Panc1 (cell line): Measurements from ENCODE around the gene SMAD3. TPM values are rescaled to one million over a fixed set of nuclear protein-coding genes. Genes with fewer than 3 reads are reported as not detected.
A peak's percentile ranks its signal among the peaks of the same experiment; 100 is the strongest.

Source experiments
- ATAC-seq: fragments of 200-7000 bp; cut with Tn5 transposase; 2 replicates; pipeline ENCODE4 v1.9.1; 2020; ENCODE audit warnings: mild to moderate bottlenecking, moderate library complexity
- BruUV-seq: library from RNA; stranded (reverse); fragments of 400-500 nt; replicated peaks from 2 replicates; lab custom pipeline; 2021; lab: Mats Ljungman, UMichigan
- CTCF ChIA-PET: fragments of 300-600 bp; sonication (Branson Sonifier 250); formaldehyde crosslinking; loops from one replicate; lab custom pipeline; 2022; ENCODE audit warnings: antibody characterized with exemption; lab: Charles Lee
- POLR2A ChIA-PET: fragments of 300-600 bp; sonication (Branson Sonifier 250); formaldehyde crosslinking; loops from one replicate; lab custom pipeline; 2022; ENCODE audit warnings: antibody characterized with exemption; lab: Charles Lee
- DNase-seq: peaks from one replicate; pipeline ENCODE4 v3.0.0-alpha.2; 2010; ENCODE audit warnings: low read depth, low spot score
- H3K27ac ChIP-seq: 2 replicates; pipeline ENCODE4 v1.5.1; 2011; ENCODE audit warnings: mild to moderate bottlenecking, low read length, inconsistent platforms
- H3K27me3 ChIP-seq: fragments of 200-500 bp; sonication (Bioruptor generic); 2 replicates; pipeline ENCODE4 v1.6.0; 2014; ENCODE audit warnings: low read length, inconsistent platforms; ENCODE audit not compliant: control insufficient read depth, insufficient read depth
- H3K36me3 ChIP-seq: fragments of 200-500 bp; sonication (Bioruptor generic); 2 replicates; pipeline ENCODE4 v1.5.1; 2014; ENCODE audit warnings: inconsistent platforms, mild to moderate bottlenecking, low read length, moderate library complexity; ENCODE audit not compliant: control insufficient read depth, insufficient read depth
- H3K4me1 ChIP-seq: 2 replicates; pipeline ENCODE4 v1.5.1; 2011; ENCODE audit warnings: inconsistent platforms, mild to moderate bottlenecking, low read length, moderate library complexity; ENCODE audit not compliant: control insufficient read depth, insufficient read depth
- H3K4me3 ChIP-seq, 2 experiments: 2 replicates each; pipeline ENCODE4 v1.5.1; 2011 to 2012; ENCODE audit warnings: low read depth in 2 of 2, low read length in 2 of 2, mild to moderate bottlenecking in 2 of 2, inconsistent platforms in 1 of 2, moderate library complexity in 1 of 2
- H3K9me3 ChIP-seq: fragments of 200-500 bp; sonication (Bioruptor generic); 2 replicates; pipeline ENCODE4 v1.5.1; 2014; ENCODE audit warnings: low read depth, mild to moderate bottlenecking, inconsistent platforms, low read length, moderate library complexity; ENCODE audit not compliant: control insufficient read depth, insufficient read depth
- POLR2AphosphoS5 ChIP-seq: IDR thresholded peaks from 2 replicates; pipeline ENCODE4 v1.6.1; 2012; ENCODE audit warnings: mild to moderate bottlenecking, low read depth, low read length, moderate library complexity
- SIN3A ChIP-seq: IDR thresholded peaks from 2 replicates; pipeline ENCODE4 v1.6.1; 2012; ENCODE audit warnings: low read depth, mild to moderate bottlenecking, low read length, moderate library complexity, borderline replicate concordance; ENCODE audit not compliant: insufficient read depth
- TCF7L2 ChIP-seq: IDR thresholded peaks from 2 replicates; pipeline ENCODE4 v1.6.1; 2011; ENCODE audit warnings: mild to moderate bottlenecking, low read depth, low read length, inconsistent platforms
- in situ Hi-C: cut with HindIII; loops from 2 replicates; pipeline ENCODE4 v1.10.0; 2016; ENCODE audit warnings: low sequenced_read_pairs, low pct_unique_long_range_greater_than_20kb
- intact Hi-C: fragments of 100-400 bp; cut with micrococcal nuclease; formaldehyde crosslinking; loops from one replicate; pipeline ENCODE4 v1.10.0; 2022; ENCODE audit not compliant: unreplicated experiment
- total RNA-seq: library from RNA; stranded (reverse); gene quantifications from one replicate; pipeline ENCODE4 v1.2.1, GENCODE V29; 2021; ENCODE audit not compliant: unreplicated experiment
- TF ChIP-seq, protein P1 (sequence below): fragments of 450-650 bp; IDR thresholded peaks from 2 replicates; pipeline ENCODE4 v1.5.1; 2017; ENCODE audit warnings: mild to moderate bottlenecking
- TF ChIP-seq, protein P2 (sequence below), 2 experiments: IDR thresholded peaks; 2 replicates each; pipeline ENCODE4 v1.6.1; 2011 to 2012; ENCODE audit warnings: low read depth in 2 of 2, control low read depth in 1 of 2, low read length in 1 of 2, mild to moderate bottlenecking in 1 of 2, moderate library complexity in 1 of 2; ENCODE audit not compliant: insufficient read depth in 1 of 2

SMAD3 gene
- total RNA-seq, 1 experiment from 2014 or later, result 394 TPM

- DNase-seq, result no peak
- no TSS peak for BruUV-seq
- no peak for TF ChIP-seq TCF7L2
- no peak for TF ChIP-seq SIN3A
- TF ChIP-seq, protein P1, sequence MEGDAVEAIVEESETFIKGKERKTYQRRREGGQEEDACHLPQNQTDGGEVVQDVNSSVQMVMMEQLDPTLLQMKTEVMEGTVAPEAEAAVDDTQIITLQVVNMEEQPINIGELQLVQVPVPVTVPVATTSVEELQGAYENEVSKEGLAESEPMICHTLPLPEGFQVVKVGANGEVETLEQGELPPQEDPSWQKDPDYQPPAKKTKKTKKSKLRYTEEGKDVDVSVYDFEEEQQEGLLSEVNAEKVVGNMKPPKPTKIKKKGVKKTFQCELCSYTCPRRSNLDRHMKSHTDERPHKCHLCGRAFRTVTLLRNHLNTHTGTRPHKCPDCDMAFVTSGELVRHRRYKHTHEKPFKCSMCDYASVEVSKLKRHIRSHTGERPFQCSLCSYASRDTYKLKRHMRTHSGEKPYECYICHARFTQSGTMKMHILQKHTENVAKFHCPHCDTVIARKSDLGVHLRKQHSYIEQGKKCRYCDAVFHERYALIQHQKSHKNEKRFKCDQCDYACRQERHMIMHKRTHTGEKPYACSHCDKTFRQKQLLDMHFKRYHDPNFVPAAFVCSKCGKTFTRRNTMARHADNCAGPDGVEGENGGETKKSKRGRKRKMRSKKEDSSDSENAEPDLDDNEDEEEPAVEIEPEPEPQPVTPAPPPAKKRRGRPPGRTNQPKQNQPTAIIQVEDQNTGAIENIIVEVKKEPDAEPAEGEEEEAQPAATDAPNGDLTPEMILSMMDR, result no peak
- TF ChIP-seq POLR2AphosphoS5, result no peak
- TF ChIP-seq, protein P2, sequence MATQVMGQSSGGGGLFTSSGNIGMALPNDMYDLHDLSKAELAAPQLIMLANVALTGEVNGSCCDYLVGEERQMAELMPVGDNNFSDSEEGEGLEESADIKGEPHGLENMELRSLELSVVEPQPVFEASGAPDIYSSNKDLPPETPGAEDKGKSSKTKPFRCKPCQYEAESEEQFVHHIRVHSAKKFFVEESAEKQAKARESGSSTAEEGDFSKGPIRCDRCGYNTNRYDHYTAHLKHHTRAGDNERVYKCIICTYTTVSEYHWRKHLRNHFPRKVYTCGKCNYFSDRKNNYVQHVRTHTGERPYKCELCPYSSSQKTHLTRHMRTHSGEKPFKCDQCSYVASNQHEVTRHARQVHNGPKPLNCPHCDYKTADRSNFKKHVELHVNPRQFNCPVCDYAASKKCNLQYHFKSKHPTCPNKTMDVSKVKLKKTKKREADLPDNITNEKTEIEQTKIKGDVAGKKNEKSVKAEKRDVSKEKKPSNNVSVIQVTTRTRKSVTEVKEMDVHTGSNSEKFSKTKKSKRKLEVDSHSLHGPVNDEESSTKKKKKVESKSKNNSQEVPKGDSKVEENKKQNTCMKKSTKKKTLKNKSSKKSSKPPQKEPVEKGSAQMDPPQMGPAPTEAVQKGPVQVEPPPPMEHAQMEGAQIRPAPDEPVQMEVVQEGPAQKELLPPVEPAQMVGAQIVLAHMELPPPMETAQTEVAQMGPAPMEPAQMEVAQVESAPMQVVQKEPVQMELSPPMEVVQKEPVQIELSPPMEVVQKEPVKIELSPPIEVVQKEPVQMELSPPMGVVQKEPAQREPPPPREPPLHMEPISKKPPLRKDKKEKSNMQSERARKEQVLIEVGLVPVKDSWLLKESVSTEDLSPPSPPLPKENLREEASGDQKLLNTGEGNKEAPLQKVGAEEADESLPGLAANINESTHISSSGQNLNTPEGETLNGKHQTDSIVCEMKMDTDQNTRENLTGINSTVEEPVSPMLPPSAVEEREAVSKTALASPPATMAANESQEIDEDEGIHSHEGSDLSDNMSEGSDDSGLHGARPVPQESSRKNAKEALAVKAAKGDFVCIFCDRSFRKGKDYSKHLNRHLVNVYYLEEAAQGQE (IDR thresholded peaks at IDR 0.05; ENCODE audit: insufficient read depth in 1 of 2, low read depth in 2 of 2, low read length in 1 of 2), result no peak
- no peak overlapping the region for H3K4me3 ChIP-seq
- H3K27ac ChIP-seq, result peak overlapping the region; percentile 97
- intact Hi-C loops (no loop called here), in situ Hi-C loops (no loop called here)
- ChIA-PET CTCF (interaction anchor here (1.1 kb wide), 1 partner anchor 38 kb away, joined by 3 read pairs; no protein-coding TSS in a partner anchor), POLR2A (interaction anchor here (0.6 to 0.8 kb wide), 3 partner anchors 102 to 201 kb away, joined by 4 to 15 read pairs (median 15); no protein-coding TSS in a partner anchor)
- no peaks in the 10 kb centered on the region for H3K9me3 ChIP-seq
- peaks cover 63% of the 10 kb centered on the region for H3K4me1 ChIP-seq
- ATAC-seq, result no peak
- H3K27me3 ChIP-seq, result no peaks in the 10 kb centered on the region
- H3K36me3 ChIP-seq, result no peaks in the 10 kb centered on the region
Observed at GRCh38 chr15:67047149-67047661, 18.2 kb upstream of the SMAD3 start.

DNA sequence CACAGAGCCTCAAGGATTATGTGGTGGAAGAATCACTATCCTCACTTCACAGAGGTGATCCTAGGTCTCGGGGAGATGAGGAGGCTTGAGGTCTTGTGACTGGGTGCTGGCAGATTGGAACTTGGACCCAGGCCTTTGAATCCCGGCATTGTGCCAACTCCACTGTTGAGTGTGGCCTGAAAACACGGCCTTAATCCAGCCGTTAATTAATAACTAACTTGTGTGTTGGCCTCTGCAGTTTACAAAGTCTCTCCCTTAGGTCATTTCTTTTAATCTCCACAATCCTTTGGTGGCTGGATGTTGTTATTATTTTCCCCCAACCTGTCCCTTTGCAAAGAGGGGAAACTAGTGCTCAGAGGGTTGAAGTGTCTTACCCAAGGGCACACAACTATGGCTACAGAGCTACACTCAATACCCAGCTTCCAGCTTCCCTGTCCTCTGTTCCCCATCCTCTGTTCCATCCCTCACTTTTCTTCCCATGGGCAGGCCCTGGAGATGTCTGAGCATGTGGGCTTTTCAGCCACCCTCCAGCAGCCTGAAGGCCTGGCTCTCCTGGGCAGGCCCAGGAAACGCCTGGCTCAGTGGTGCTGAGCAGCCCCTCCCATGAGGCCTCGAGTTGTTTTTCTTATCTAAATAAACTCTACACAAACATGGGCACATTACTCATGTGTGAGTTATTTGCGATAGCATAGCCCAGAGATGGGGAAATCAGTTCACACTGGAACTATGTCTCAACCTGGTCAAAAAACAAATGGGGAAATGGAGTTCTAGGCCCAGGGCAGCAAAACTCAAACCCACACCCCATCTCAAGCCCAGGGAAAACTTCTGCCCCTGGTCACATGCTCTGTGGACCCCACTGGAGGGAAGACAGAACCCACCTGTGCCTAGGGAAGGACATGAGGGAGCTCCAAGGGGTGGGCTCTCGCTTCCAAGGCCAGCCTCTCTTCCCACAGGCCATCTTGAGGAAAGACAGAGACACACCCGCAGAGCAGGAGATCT is 16.8 kb upstream of the SMAD3 start:
- peak overlapping the region; percentile 97 for H3K27ac ChIP-seq
- no peaks in the 10 kb centered on the region for H3K36me3 ChIP-seq
- peaks cover 63% of the 10 kb centered on the region for H3K4me1 ChIP-seq
- no peak for DNase-seq
- intact Hi-C loops (no loop called here), in situ Hi-C loops (no loop called here)
- no peaks in the 10 kb centered on the region for H3K27me3 ChIP-seq
- peak; percentile 77 for ATAC-seq
- TF ChIP-seq SIN3A (no peak), TCF7L2 (no peak), POLR2AphosphoS5 (no peak; the same call in 1 of the 2 replicates)
- TF ChIP-seq, protein P2 (IDR thresholded peaks at IDR 0.05; ENCODE audit: insufficient read depth in 1 of 2, low read depth in 2 of 2, low read length in 1 of 2), result no peak
- TF ChIP-seq, protein P1, result no peak
- H3K9me3 ChIP-seq, result no peaks in the 10 kb centered on the region
- ChIA-PET POLR2A (interaction anchor here (1.2 kb wide), 1 partner anchor 13 kb away, joined by 3 read pairs; no protein-coding TSS in a partner anchor), CTCF (interaction anchor here (1.1 kb wide), 1 partner anchor 39 kb away, joined by 3 read pairs; no protein-coding TSS in a partner anchor)
- no TSS peak for BruUV-seq
- no peak overlapping the region for H3K4me3 ChIP-seq
